Loucy (cell line): ENCODE data around the gene PPP4R4.

Source experiments
- EZH2phosphoT487 ChIP-seq: fragments of 200-600 bp; IDR thresholded peaks from 2 replicates; pipeline ENCODE4 v1.6.1; 2018; ENCODE audit warnings: antibody characterized with exemption, mild to moderate bottlenecking, moderate library complexity, borderline replicate concordance
- TF ChIP-seq, protein P1 (sequence below): fragments of 200-600 bp; sonication (generic); conservative IDR thresholded peaks from 2 replicates; pipeline ENCODE4 v1.5.1; 2014; ENCODE audit warnings: mild to moderate bottlenecking, antibody characterized with exemption, low read length

DNA sequence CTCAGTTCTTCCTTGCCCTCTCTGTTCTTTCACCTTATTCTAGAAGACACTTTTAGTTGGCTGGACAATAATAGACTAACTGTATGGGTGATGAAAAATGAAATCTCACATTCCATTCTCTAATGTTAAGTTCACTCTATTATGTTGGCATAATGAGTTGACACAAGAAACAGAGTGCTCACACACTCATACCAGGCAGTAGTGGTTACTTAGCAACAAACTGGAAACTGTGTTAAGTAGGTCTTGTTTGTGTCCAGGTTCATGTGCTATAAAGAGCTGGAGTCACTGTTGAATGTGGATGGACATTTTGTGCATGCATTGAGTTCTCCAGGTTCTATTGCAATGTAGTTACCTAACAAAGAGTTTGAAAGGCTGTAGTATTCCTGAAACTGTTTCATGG is 16.9 kb upstream of the PPP4R4 start:
- TF ChIP-seq, protein P1, sequence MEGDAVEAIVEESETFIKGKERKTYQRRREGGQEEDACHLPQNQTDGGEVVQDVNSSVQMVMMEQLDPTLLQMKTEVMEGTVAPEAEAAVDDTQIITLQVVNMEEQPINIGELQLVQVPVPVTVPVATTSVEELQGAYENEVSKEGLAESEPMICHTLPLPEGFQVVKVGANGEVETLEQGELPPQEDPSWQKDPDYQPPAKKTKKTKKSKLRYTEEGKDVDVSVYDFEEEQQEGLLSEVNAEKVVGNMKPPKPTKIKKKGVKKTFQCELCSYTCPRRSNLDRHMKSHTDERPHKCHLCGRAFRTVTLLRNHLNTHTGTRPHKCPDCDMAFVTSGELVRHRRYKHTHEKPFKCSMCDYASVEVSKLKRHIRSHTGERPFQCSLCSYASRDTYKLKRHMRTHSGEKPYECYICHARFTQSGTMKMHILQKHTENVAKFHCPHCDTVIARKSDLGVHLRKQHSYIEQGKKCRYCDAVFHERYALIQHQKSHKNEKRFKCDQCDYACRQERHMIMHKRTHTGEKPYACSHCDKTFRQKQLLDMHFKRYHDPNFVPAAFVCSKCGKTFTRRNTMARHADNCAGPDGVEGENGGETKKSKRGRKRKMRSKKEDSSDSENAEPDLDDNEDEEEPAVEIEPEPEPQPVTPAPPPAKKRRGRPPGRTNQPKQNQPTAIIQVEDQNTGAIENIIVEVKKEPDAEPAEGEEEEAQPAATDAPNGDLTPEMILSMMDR, result no peak
- no peak for TF ChIP-seq EZH2phosphoT487
